Measurements from ENCODE around the gene NXPH2. TPM values are rescaled to one million over a fixed set of nuclear protein-coding genes. Genes with fewer than 3 reads are reported as not detected.

NXPH2 gene
- total RNA-seq, 1 experiment from 2014 or later, result 1.8 TPM

DNA sequence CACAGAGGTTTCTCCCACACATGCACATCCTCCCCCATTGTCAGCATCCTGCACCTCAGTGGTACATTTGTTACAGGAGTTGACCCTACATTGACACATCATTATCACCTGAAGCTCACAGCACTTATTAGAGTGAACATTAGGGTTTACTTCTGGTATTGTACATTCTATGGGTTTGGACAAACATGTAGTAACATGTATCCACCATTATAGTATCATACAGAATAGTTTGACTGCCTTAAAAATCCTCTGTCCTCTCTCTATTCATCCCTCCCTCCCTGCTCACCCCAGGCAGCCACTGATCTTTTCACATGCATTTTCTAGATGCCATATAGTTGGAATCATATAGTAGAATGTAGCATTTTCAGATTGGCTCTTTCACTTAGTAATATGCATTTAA lies 53.5 kb downstream of the NXPH2 start:
- TF ChIP-seq, protein P1, sequence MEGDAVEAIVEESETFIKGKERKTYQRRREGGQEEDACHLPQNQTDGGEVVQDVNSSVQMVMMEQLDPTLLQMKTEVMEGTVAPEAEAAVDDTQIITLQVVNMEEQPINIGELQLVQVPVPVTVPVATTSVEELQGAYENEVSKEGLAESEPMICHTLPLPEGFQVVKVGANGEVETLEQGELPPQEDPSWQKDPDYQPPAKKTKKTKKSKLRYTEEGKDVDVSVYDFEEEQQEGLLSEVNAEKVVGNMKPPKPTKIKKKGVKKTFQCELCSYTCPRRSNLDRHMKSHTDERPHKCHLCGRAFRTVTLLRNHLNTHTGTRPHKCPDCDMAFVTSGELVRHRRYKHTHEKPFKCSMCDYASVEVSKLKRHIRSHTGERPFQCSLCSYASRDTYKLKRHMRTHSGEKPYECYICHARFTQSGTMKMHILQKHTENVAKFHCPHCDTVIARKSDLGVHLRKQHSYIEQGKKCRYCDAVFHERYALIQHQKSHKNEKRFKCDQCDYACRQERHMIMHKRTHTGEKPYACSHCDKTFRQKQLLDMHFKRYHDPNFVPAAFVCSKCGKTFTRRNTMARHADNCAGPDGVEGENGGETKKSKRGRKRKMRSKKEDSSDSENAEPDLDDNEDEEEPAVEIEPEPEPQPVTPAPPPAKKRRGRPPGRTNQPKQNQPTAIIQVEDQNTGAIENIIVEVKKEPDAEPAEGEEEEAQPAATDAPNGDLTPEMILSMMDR (conservative IDR thresholded peaks at IDR 0.05), result no peak
- no peak overlapping the region for H3K27ac ChIP-seq (ENCODE audit: insufficient read length, low read depth, low read length)
- H3K14ac ChIP-seq (ENCODE audit: insufficient read depth, low read length), result no peak overlapping the region
- Mint-ChIP-seq H3K27me3 (ENCODE audit: low read depth) (no peaks in the 10 kb centered on the region), H3K27ac (no peak overlapping the region), H3K4me3 (no peak overlapping the region), H3K4me1 (peaks cover 23 to 44% of the 10 kb centered on the region in 2 experiments), H3K36me3 (ENCODE audit: insufficient read depth in 1 of 3, low read depth in 3 of 3) (peaks cover 0 to 5% (median 0%) of the 10 kb centered on the region in 3 experiments; a peak in 2 of 7 replicates), H3K9me3 (peaks cover 0 to 3% of the 10 kb centered on the region in 2 experiments; a peak in 2 of 5 replicates)
- no peak overlapping the region for H2AK5ac ChIP-seq (ENCODE audit: insufficient read length, low read length)
- H2BK12ac ChIP-seq (ENCODE audit: insufficient read length, low read depth, low read length), result no peak overlapping the region
- no peak overlapping the region for H3K56ac ChIP-seq (ENCODE audit: insufficient read length, low read depth, low read length)
- H3K4ac ChIP-seq (ENCODE audit: low read depth, low read length), result no peak overlapping the region
- no peak overlapping the region for H4K5ac ChIP-seq (ENCODE audit: insufficient read length, low read depth, low read length)
- no peaks in the 10 kb centered on the region for H3K23me2 ChIP-seq (ENCODE audit: insufficient read length, low read depth, low read length, poor library complexity, severe bottlenecking)
- no peak overlapping the region for H3K23ac ChIP-seq (ENCODE audit: insufficient read length, low read depth, low read length)
- no peak overlapping the region for H2BK20ac ChIP-seq (ENCODE audit: low read depth, low read length, poor library complexity, severe bottlenecking)
- no peaks in the 10 kb centered on the region for H3K27me3 ChIP-seq (ENCODE audit: insufficient read depth, low read length)
- no peaks in the 10 kb centered on the region for H4K20me1 ChIP-seq (ENCODE audit: control insufficient read depth, insufficient read depth, insufficient read length)
- no peak overlapping the region for H3K9ac ChIP-seq (ENCODE audit: extremely low read depth, insufficient read length, low read length)
- H3K79me2 ChIP-seq (ENCODE audit: insufficient read depth, low read length), result no peaks in the 10 kb centered on the region
- no peak overlapping the region for H3K4me2 ChIP-seq (ENCODE audit: insufficient read depth, insufficient read length, low read length)
- no peak overlapping the region for H4K91ac ChIP-seq (ENCODE audit: insufficient read length, low read depth, low read length)
- no peak overlapping the region for H4K8ac ChIP-seq (replicated peaks; ENCODE audit: insufficient read length, low read depth, low read length)
- no peak overlapping the region for H2BK15ac ChIP-seq (ENCODE audit: low read depth, low read length)
- no peak overlapping the region for H2AFZ ChIP-seq (ENCODE audit: low read length)
- H3K79me1 ChIP-seq (ENCODE audit: insufficient read depth, low read depth, low read length, poor library complexity, severe bottlenecking), result no peaks in the 10 kb centered on the region
- H2BK5ac ChIP-seq (ENCODE audit: insufficient read length, low read length), result no peak overlapping the region
- no peak overlapping the region for H2BK120ac ChIP-seq (ENCODE audit: low read depth, low read length, poor library complexity, severe bottlenecking)
- H3K9me3 ChIP-seq (ENCODE audit: control insufficient read depth, low read depth, low read length), result no peaks in the 10 kb centered on the region
- no peak for DNase-seq
- H3K18ac ChIP-seq (ENCODE audit: insufficient read length, low read depth, low read length), result no peak overlapping the region
- H3K4me1 ChIP-seq (ENCODE audit: insufficient read depth, low read length), result 0 out of 2 replicates have a peak, but pooled peaks cover 2% of the 10 kb centered on the region
- no peak overlapping the region for H3T11ph ChIP-seq (ENCODE audit: low read length)
